Endothelial cell of umbilical vein (primary cell): ENCODE data around the gene SERPINA3. TPM values are rescaled to one million over a fixed set of nuclear protein-coding genes. Genes with fewer than 3 reads are reported as not detected.

ENCODE experiments used
- BruUV-seq: library from RNA; stranded (reverse); fragments of 400-500 nt; replicated peaks from 2 replicates; lab custom pipeline; 2021; lab: Mats Ljungman, UMichigan
- CTCF ChIA-PET: fragments of 300-600, 350-600 bp; sonication (Branson Sonifier 250); formaldehyde crosslinking; loops from one replicate; lab custom pipeline; 2021; ENCODE audit warnings: antibody characterized with exemption, inconsistent platforms; lab: Charles Lee
- POLR2A ChIA-PET: fragments of 300-600, 350-600 bp; sonication (Branson Sonifier 250); formaldehyde crosslinking; loops from one replicate; lab custom pipeline; 2021; ENCODE audit warnings: antibody characterized with exemption, inconsistent platforms; lab: Charles Lee
- DNase-seq: peaks from one replicate; pipeline ENCODE4 v3.0.0-alpha.2; 2011; ENCODE audit warnings: low read depth, low spot score
- FAIRE-seq: peaks from 2 replicates; lab custom pipeline; 2011; peaks lifted over from hg19 to GRCh38; lab: Jason Lieb, UNC
- H2AFZ ChIP-seq: 2 replicates; pipeline ENCODE4 v1.6.0; 2012; ENCODE audit warnings: low read depth, low read length, control low read depth, inconsistent platforms
- H3K27ac ChIP-seq: 2 replicates; pipeline ENCODE4 v1.5.1; 2011; ENCODE audit warnings: low read depth, mild to moderate bottlenecking, control low read depth, low read length, moderate library complexity; ENCODE audit not compliant: insufficient read depth
- H3K27me3 ChIP-seq, 2 experiments: 2 replicates each; pipeline versions ENCODE4 v1.6.0 to v1.6.1; 2011; ENCODE audit warnings: low read length in 2 of 2, mixed read lengths in 1 of 2; ENCODE audit not compliant: control insufficient read depth in 2 of 2, insufficient read depth in 2 of 2
- H3K36me3 ChIP-seq, 2 experiments: 2 replicates in 1 of 2; 3 replicates in 1 of 2; pipeline ENCODE4 v1.5.1; 2011; ENCODE audit warnings: low read length in 2 of 2, mild to moderate bottlenecking in 1 of 2, moderate library complexity in 1 of 2; ENCODE audit not compliant: control insufficient read depth in 2 of 2, insufficient read depth in 2 of 2; ENCODE audit errors: extremely low read depth in 1 of 2
- H3K4me1 ChIP-seq: 3 replicates; pipeline ENCODE4 v1.5.1; 2011; ENCODE audit warnings: mild to moderate bottlenecking, low read length; ENCODE audit not compliant: control insufficient read depth, insufficient read depth; ENCODE audit errors: extremely low read depth
- H3K4me2 ChIP-seq: 2 replicates; pipeline ENCODE4 v1.6.1; 2011; ENCODE audit warnings: low read length, control low read depth, mixed read lengths; ENCODE audit not compliant: insufficient read depth
- H3K4me3 ChIP-seq, 3 experiments: fragments of 200-600 bp in 1 of 3; sonication (generic), shearing (Covaris generic) in 1 of 3; replicated peaks in 1 of 3; 2 replicates each; pipeline ENCODE4 v1.5.1; 2011 to 2016; ENCODE audit warnings: control low read depth in 3 of 3, low read length in 3 of 3, mild to moderate bottlenecking in 2 of 3, inconsistent platforms in 1 of 3, low read depth in 1 of 3, moderate library complexity in 1 of 3; ENCODE audit not compliant: insufficient read depth in 1 of 3
- H3K79me2 ChIP-seq: 2 replicates; pipeline ENCODE4 v1.6.0; 2012; ENCODE audit warnings: low read length, inconsistent platforms; ENCODE audit not compliant: control insufficient read depth, insufficient read depth
- H3K9ac ChIP-seq: replicated peaks from 2 replicates; pipeline ENCODE3; 2011; ENCODE audit warnings: low read length, control low read depth; ENCODE audit not compliant: insufficient read depth; ENCODE audit errors: extremely low read depth
- H3K9me1 ChIP-seq: replicated peaks from 3 replicates; pipeline ENCODE4 v1.6.0; 2011; ENCODE audit warnings: mild to moderate bottlenecking, low read length; ENCODE audit not compliant: control insufficient read depth, insufficient read depth; ENCODE audit errors: extremely low read depth
- H3K9me3 ChIP-seq: replicated peaks from 2 replicates; pipeline ENCODE4 v1.5.1; 2012; ENCODE audit warnings: low read length, inconsistent platforms; ENCODE audit not compliant: control insufficient read depth, insufficient read depth
- H4K20me1 ChIP-seq: replicated peaks from 2 replicates; pipeline ENCODE3; 2011; ENCODE audit warnings: mild to moderate bottlenecking, low read length; ENCODE audit not compliant: control insufficient read depth, insufficient read depth; ENCODE audit errors: extremely low read depth
- CTCF ChIP-seq, 2 donors: IDR thresholded peaks; 1 replicate in 1 of 2; 2 replicates in 1 of 2; pipeline ENCODE4 v1.5.1; 2011; ENCODE audit warnings: low read length in 2 of 2, mild to moderate bottlenecking in 2 of 2, moderate library complexity in 2 of 2, control low read depth in 1 of 2, inconsistent platforms in 1 of 2, low read depth in 1 of 2; ENCODE audit not compliant: insufficient read depth in 1 of 2; ENCODE audit errors: extremely low read depth in 1 of 2
- EZH2 ChIP-seq: IDR thresholded peaks from 2 replicates; pipeline ENCODE4 v1.6.1; 2012; ENCODE audit warnings: borderline replicate concordance, low read depth, mild to moderate bottlenecking, moderate library complexity, low read length, inconsistent platforms; ENCODE audit not compliant: severe bottlenecking
- FOS ChIP-seq: IDR thresholded peaks from 2 replicates; pipeline ENCODE4 v1.6.1; 2011; ENCODE audit warnings: mild to moderate bottlenecking, low read length, moderate library complexity, borderline replicate concordance; ENCODE audit not compliant: insufficient read depth
- GATA2 ChIP-seq: IDR thresholded peaks from 2 replicates; pipeline ENCODE4 v1.7.0; 2011; ENCODE audit warnings: low read depth, mild to moderate bottlenecking, moderate library complexity, mixed read lengths, low read length; ENCODE audit not compliant: insufficient read length, insufficient read depth
- JUN ChIP-seq: IDR thresholded peaks from 2 replicates; pipeline ENCODE4 v1.6.1; 2011; ENCODE audit warnings: borderline replicate concordance, low read depth; ENCODE audit not compliant: insufficient read length, insufficient read depth
- MAX ChIP-seq: IDR thresholded peaks from 2 replicates; pipeline ENCODE4 v1.6.1; 2011; ENCODE audit not compliant: insufficient read depth, insufficient read length
- MYC ChIP-seq: IDR thresholded peaks from one replicate; pipeline ENCODE4 v1.6.1; 2011; ENCODE audit warnings: mild to moderate bottlenecking, low read depth, low read length
- POLR2A ChIP-seq: IDR thresholded peaks from 2 replicates; pipeline ENCODE4 v1.6.1; 2012; ENCODE audit warnings: low read depth, mild to moderate bottlenecking, control low read depth, low read length
- POLR2AphosphoS5 ChIP-seq: IDR thresholded peaks from 2 replicates; pipeline ENCODE4 v1.6.1; 2012; ENCODE audit warnings: low read depth, mild to moderate bottlenecking, control low read depth, low read length, moderate library complexity; ENCODE audit not compliant: insufficient read depth
- dilution Hi-C: fragments of 300-500 bp; cut with MboI; formaldehyde crosslinking; loops from one replicate; pipeline ENCODE4 v1.15.0; 2019; ENCODE audit warnings: low sequenced_read_pairs; ENCODE audit not compliant: extremely low pct_ligation_motif_present
- intact Hi-C: fragments of 100-400 bp; cut with micrococcal nuclease; formaldehyde crosslinking; loops from one replicate; pipeline ENCODE4 v1.10.0; 2022
- polyA plus RNA-seq, 4 experiments: library from polyadenylated mRNA; depleted of rRNA in 3 of 4; stranded (reverse) in 3 of 4; unstranded in 1 of 4; fragments of >200 nt; gene quantifications; 2 replicates each; pipeline versions ENCODE4 v1.2.1 to v1.2.3, GENCODE V29; 2011 to 2012; ENCODE audit warnings: missing spikeins in 1 of 4
- total RNA-seq: library from RNA; stranded (reverse); gene quantifications from 2 replicates; pipeline ENCODE4 v1.2.3, GENCODE V29; 2021

The SERPINA3 gene
- total and polyA plus RNA-seq, 2 donors (not counting 3 experiments of a cell fraction or from before 2014, with no cell fraction given) = not detected

DNA sequence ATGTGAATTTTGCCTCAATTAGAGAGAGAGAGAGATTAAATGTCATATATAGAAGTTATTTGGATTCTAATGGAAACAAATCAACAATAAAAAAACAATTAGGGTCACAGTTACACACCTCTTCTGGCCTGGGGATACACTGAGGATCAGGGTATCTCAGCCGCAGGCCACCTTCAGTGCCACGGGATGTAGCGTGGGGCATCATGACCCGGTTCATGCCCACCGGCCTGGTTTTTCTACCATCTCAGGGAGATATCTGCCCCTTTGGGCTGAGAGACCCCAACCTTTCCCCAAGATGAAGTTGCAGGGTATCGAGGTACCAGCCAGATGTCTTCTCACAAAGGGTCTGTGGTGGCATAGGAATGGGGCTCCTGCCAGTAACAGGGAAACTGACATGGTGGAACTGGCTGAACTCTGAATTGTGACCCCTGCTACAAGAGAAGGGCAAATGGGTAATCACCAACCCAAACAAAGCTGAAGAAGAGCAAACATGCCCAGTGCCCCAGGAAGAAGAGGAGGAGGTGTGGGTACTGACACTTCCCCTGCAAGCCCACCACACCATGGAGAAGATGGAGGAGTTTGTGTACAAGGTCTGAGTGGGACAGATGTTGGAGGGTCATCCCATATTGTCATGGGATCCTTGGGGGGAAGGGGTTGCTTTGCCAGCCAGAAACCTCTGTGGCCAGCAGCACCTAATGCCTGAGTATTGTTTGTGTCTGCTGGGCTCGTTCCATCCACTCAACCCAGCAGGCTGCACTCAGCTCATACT, 19.5 kb downstream of the SERPINA3 start:
- TF ChIP-seq MYC (no peak), FOS (no peak), POLR2AphosphoS5 (no peak), MAX (no peak), EZH2 (no peak), POLR2A (no peak)
- H3K4me3 ChIP-seq = no peak overlapping the region
- no peaks in the 10 kb centered on the region for H3K79me2 ChIP-seq
- no TSS peak for BruUV-seq
- no peaks in the 10 kb centered on the region for H3K9me1 ChIP-seq
- H2AFZ ChIP-seq = no peak overlapping the region
- POLR2A ChIA-PET = no interaction called here
- intact Hi-C loops (no loop called here), dilution Hi-C loops (no loop called here)
- H4K20me1 ChIP-seq = no peaks in the 10 kb centered on the region
- DNase-seq (no peak), FAIRE-seq (no peak)
- H3K9me3 ChIP-seq = no peaks in the 10 kb centered on the region
- CTCF ChIA-PET = no interaction called here
- H3K4me2 ChIP-seq = no peak overlapping the region
- no peaks in the 10 kb centered on the region for H3K27me3 ChIP-seq
- H3K9ac ChIP-seq = no peak overlapping the region
- H3K27ac ChIP-seq = no peak overlapping the region
- no peaks in the 10 kb centered on the region for H3K4me1 ChIP-seq
- no peaks in the 10 kb centered on the region for H3K36me3 ChIP-seq

DNA sequence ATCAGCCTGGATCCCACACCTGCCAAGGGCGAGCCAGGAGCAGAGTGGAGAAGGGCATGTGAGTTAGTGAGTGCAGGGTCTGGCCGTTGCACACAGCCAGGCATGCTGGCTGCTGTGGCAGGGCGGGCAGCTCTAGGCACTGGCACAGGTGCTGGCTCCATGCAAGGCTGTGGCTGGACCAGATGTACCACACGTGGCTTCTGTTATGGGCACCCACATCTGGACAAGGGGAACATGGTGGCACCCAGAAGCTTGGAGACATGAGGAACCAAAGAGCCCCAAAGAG, 20.1 kb downstream of the SERPINA3 start:
- CTCF ChIA-PET = no interaction called here
- no peak overlapping the region for H3K27ac ChIP-seq
- no TSS peak for BruUV-seq

More for the DNA sequence above, 20.1 kb downstream of the SERPINA3 start:
- Histone ChIP-seq H3K4me1 (no peaks in the 10 kb centered on the region), H3K79me2 (no peaks in the 10 kb centered on the region), H3K9me1 (no peaks in the 10 kb centered on the region), H3K9ac (no peak overlapping the region), H3K27me3 (no peaks in the 10 kb centered on the region), H3K4me2 (no peak overlapping the region), H4K20me1 (no peaks in the 10 kb centered on the region), H3K4me3 (no peak overlapping the region), H3K36me3 (no peaks in the 10 kb centered on the region), H3K9me3 (no peaks in the 10 kb centered on the region), H2AFZ (no peak overlapping the region)
- TF ChIP-seq POLR2A = no peak
- no peak for TF ChIP-seq EZH2
- TF ChIP-seq GATA2 = no peak
- TF ChIP-seq POLR2AphosphoS5 = no peak
- TF ChIP-seq JUN = no peak
- no peak for TF ChIP-seq MAX
- no peak for TF ChIP-seq FOS
- TF ChIP-seq CTCF (IDR thresholded peaks at IDR 0.05; ENCODE audit: extremely low read depth in 1 of 2, insufficient read depth in 1 of 2, low read depth in 1 of 2, low read length in 2 of 2) = no peak
- TF ChIP-seq MYC = no peak
- POLR2A ChIA-PET = no interaction called here
- dilution Hi-C loops (no loop called here), intact Hi-C loops (no loop called here)
- no peak for FAIRE-seq
- DNase-seq = no peak
